Nephron (organoid): ENCODE data around the gene CACNA2D3.

Experiments
- H3K27ac Mint-ChIP-seq, 3 experiments: 2 replicates each; pipeline ENCODE4 v1.8.0; 2020; ENCODE audit warnings: mixed read lengths in 3 of 3, mild to moderate bottlenecking in 2 of 3, moderate library complexity in 1 of 3
- H3K27me3 Mint-ChIP-seq: 2 replicates; pipeline ENCODE4 v1.8.0; 2021; ENCODE audit warnings: low read depth, mild to moderate bottlenecking, moderate library complexity, mixed read lengths
- H3K36me3 Mint-ChIP-seq: 2 replicates; pipeline ENCODE4 v1.8.0; 2020; ENCODE audit warnings: low read depth, mixed read lengths
- H3K4me1 Mint-ChIP-seq: 2 replicates; pipeline ENCODE4 v1.8.0; 2020; ENCODE audit warnings: mixed read lengths
- H3K4me3 Mint-ChIP-seq, 3 experiments: 2 replicates each; pipeline ENCODE4 v1.8.0; 2020; ENCODE audit warnings: mild to moderate bottlenecking in 3 of 3, mixed read lengths in 3 of 3, moderate library complexity in 2 of 3
- H3K9me3 Mint-ChIP-seq: 2 replicates; pipeline ENCODE4 v1.8.0; 2020; ENCODE audit warnings: mixed read lengths
- CTCF ChIP-seq, 3 experiments: fragments of 200-600 bp; sonication (generic); IDR thresholded peaks; one replicate each; pipeline ENCODE4 v1.5.0; 2021; ENCODE audit warnings: antibody characterized with exemption in 3 of 3; ENCODE audit not compliant: unreplicated experiment in 3 of 3

Gene CACNA2D3

DNA sequence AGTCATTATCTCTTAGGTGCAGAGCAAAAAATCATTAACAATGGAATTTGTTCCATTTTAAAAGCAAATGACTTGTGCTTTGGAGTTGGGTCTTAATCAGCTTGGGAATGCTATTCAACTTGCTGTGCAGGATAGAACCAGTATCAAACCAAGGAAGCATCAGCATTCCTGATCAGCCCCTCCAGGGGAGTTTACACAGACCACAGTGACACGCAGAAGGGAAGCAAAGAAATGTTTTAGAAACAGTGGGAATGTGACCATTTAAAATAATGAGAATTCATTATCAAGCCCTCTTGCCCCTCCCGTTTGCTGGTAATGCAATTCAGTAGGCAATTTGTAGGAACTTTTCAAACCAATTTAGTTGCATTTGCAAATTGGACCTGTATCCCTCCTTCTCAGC is 650.4 kb downstream of the CACNA2D3 start:
- no peak overlapping the region for H3K4me3 Mint-ChIP-seq
- peaks cover under 1% of the 10 kb centered on the region for H3K27me3 Mint-ChIP-seq
- H3K27ac Mint-ChIP-seq: no peak overlapping the region
- H3K4me1 Mint-ChIP-seq: no peaks in the 10 kb centered on the region
- no peak for TF ChIP-seq CTCF (IDR thresholded peaks at IDR 0.05; ENCODE audit: unreplicated experiment in 3 of 3)
- no peaks in the 10 kb centered on the region for H3K9me3 Mint-ChIP-seq
- H3K36me3 Mint-ChIP-seq: no peaks in the 10 kb centered on the region

DNA sequence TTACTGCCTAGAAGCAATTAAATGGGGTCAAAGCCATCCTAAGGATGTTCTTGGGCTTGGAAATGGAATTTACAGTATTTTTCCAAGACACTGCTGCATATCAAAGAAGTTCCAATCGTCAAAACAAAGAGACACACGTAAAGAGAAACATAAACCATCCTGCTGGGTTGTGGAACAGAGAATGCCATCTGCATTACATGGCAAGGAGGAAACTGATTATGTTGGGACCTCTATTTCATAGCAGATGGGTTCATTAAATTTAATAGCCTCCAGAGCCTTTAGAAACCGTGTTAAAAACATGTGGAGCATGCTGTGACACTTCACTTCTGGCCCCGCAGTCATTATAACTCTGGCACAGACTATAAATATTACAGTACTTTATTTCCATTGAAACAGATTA is 650.9 kb downstream of the CACNA2D3 start:
- TF ChIP-seq CTCF (IDR thresholded peaks at IDR 0.05; ENCODE audit: unreplicated experiment in 3 of 3): no peak
- Mint-ChIP-seq H3K27ac (no peak overlapping the region), H3K9me3 (no peaks in the 10 kb centered on the region), H3K4me3 (no peak overlapping the region), H3K4me1 (no peaks in the 10 kb centered on the region), H3K27me3 (peaks cover 6% of the 10 kb centered on the region), H3K36me3 (no peaks in the 10 kb centered on the region)

- Mint-ChIP-seq H3K27me3 (peaks cover 8% of the 10 kb centered on the region), H3K4me3 (no peak overlapping the region), H3K27ac (no peak overlapping the region), H3K9me3 (no peaks in the 10 kb centered on the region), H3K4me1 (peaks cover 8% of the 10 kb centered on the region), H3K36me3 (no peaks in the 10 kb centered on the region)
- TF ChIP-seq CTCF (IDR thresholded peaks at IDR 0.05; ENCODE audit: unreplicated experiment in 3 of 3): no peak
Observed at GRCh38 chr3:54776601-54777000, 654.2 kb downstream of the CACNA2D3 start.

GRCh38 chr3:54777141-54777540 is 654.8 kb downstream of the CACNA2D3 start:
- H3K4me1 Mint-ChIP-seq: peaks cover 8% of the 10 kb centered on the region
- H3K27me3 Mint-ChIP-seq: peaks cover 8% of the 10 kb centered on the region

DNA sequence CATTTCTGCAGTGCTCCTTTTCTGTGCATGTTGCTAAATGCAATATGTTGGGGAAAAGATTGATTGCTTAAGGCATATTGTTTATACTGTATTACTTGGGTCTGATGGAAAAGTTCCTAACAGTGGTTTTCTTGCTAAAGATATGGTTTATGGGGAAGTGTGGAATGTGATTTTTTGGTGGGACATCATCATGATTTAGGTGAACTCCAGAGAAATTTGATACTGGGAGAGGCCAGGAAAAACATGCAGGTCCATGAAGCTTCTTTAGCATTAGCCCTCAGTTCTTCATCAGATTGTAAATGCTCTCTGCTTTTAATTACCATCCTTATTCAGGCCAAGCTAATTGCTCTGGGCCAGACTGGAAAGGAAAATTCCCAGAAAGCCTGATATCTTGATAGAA is 658.0 kb downstream of the CACNA2D3 start:
- H3K9me3 Mint-ChIP-seq: no peaks in the 10 kb centered on the region
- peaks cover 8% of the 10 kb centered on the region for H3K4me1 Mint-ChIP-seq
- peak overlapping the region in 2 of 3 experiments; percentile 11 to 45 for H3K27ac Mint-ChIP-seq
- TF ChIP-seq CTCF (IDR thresholded peaks at IDR 0.05; ENCODE audit: unreplicated experiment in 3 of 3): no peak
- no peaks in the 10 kb centered on the region for H3K36me3 Mint-ChIP-seq
- H3K27me3 Mint-ChIP-seq: peaks cover 8% of the 10 kb centered on the region
- no peak overlapping the region for H3K4me3 Mint-ChIP-seq

More at GRCh38 chr3:54777141-54777540, 654.8 kb downstream of the CACNA2D3 start:
- Mint-ChIP-seq H3K36me3 (no peaks in the 10 kb centered on the region), H3K4me3 (no peak overlapping the region), H3K27ac (no peak overlapping the region), H3K9me3 (no peaks in the 10 kb centered on the region)
- no peak for TF ChIP-seq CTCF (IDR thresholded peaks at IDR 0.05; ENCODE audit: unreplicated experiment in 3 of 3)

GRCh38 chr3:54781728-54782127 is 659.4 kb downstream of the CACNA2D3 start:
- Mint-ChIP-seq H3K4me1 (peaks cover 8% of the 10 kb centered on the region), H3K27me3 (peaks cover 8% of the 10 kb centered on the region), H3K36me3 (no peaks in the 10 kb centered on the region), H3K27ac (no peak overlapping the region), H3K9me3 (no peaks in the 10 kb centered on the region), H3K4me3 (no peak overlapping the region)
- TF ChIP-seq CTCF (IDR thresholded peaks at IDR 0.05; ENCODE audit: unreplicated experiment in 3 of 3): no peak
